Colonic mucosa (tissue), 4 donors: Measurements from ENCODE around the gene SMURF2. TPM values are rescaled to one million over a fixed set of nuclear protein-coding genes. Genes with fewer than 3 reads are reported as not detected.

ENCODE experiments used
- DNase-seq: peaks from one replicate; pipeline ENCODE4 v3.0.0-alpha.2; 2020
- H3K27ac ChIP-seq: fragments of 200-600 bp; one replicate; pipeline ENCODE4 v1.8.0; 2021
- H3K27me3 ChIP-seq: fragments of 200-600 bp; one replicate; pipeline ENCODE4 v1.8.0; 2021
- H3K36me3 ChIP-seq: fragments of 200-600 bp; one replicate; pipeline ENCODE4 v1.8.0; 2021
- H3K4me1 ChIP-seq: fragments of 200-600 bp; one replicate; pipeline ENCODE4 v1.8.0; 2021; ENCODE audit warnings: mild to moderate bottlenecking
- H3K4me3 ChIP-seq: fragments of 200-600 bp; one replicate; pipeline ENCODE4 v1.8.0; 2021
- H3K9ac ChIP-seq, 2 donors: one replicate each; pipeline ENCODE4 v1.7.0; 2013; ENCODE audit warnings: control low read depth in 2 of 2, low read depth in 2 of 2, low read length in 2 of 2
- H3K9me3 ChIP-seq: fragments of 200-600 bp; one replicate; pipeline ENCODE4 v1.8.0; 2021
- CTCF ChIP-seq: fragments of 200-600 bp; IDR thresholded peaks from one replicate; pipeline ENCODE4 v1.8.0; 2022; ENCODE audit warnings: antibody characterized with exemption, mild to moderate bottlenecking
- intact Hi-C: fragments of 100-400 bp; cut with DNase I; formaldehyde crosslinking; loops from one replicate; pipeline ENCODE4 v1.14.1; 2022
- total RNA-seq, 2 donors: library from RNA; stranded (reverse); fragmentation: NEBNext Ultra II Directional in 1 of 2; extraction: Animal tissue kit (Norgen Biotek cat#: 25700) in 1 of 2; gene quantifications; one replicate each; pipeline ENCODE4 v1.2.1, GENCODE V29; 2021
- donor health status: healthy.
- donor health status: DM: no; HTN: no; CAD: no.
- donor health status: DM: no; HTN: no; CAD: no.

Gene SMURF2
- total RNA-seq, 2 donors from 2014 or later: 10.6 to 18.6 TPM

GRCh38 chr17:64653985-64654355, 8.1 kb downstream of the SMURF2 start:
- H3K9ac ChIP-seq: no peak overlapping the region
- no peak overlapping the region for H3K4me3 ChIP-seq
- H3K9me3 ChIP-seq: no peaks in the 10 kb centered on the region
- intact Hi-C loops: no loop called here
- H3K36me3 ChIP-seq: no peaks in the 10 kb centered on the region
- no peak for TF ChIP-seq CTCF
- H3K27me3 ChIP-seq: no peaks in the 10 kb centered on the region
- H3K27ac ChIP-seq: no peak overlapping the region
- no peak for DNase-seq
- no peaks in the 10 kb centered on the region for H3K4me1 ChIP-seq

GRCh38 chr17:64653325-64653984, 8.7 kb downstream of the SMURF2 start:
- no peaks in the 10 kb centered on the region for H3K9me3 ChIP-seq
- H3K36me3 ChIP-seq: no peaks in the 10 kb centered on the region
- no peak for TF ChIP-seq CTCF
- H3K4me1 ChIP-seq: no peaks in the 10 kb centered on the region
- no peak for DNase-seq
- H3K9ac ChIP-seq: no peak overlapping the region
- intact Hi-C loops: no loop called here
- H3K27me3 ChIP-seq: no peaks in the 10 kb centered on the region
- no peak overlapping the region for H3K27ac ChIP-seq
- H3K4me3 ChIP-seq: no peak overlapping the region

GRCh38 chr17:64651889-64652288, 10.2 kb downstream of the SMURF2 start:
- H3K27me3 ChIP-seq: no peaks in the 10 kb centered on the region
- H3K36me3 ChIP-seq: no peaks in the 10 kb centered on the region
- intact Hi-C loops: no loop called here
- H3K9me3 ChIP-seq: no peaks in the 10 kb centered on the region
- TF ChIP-seq CTCF: no peak
- H3K9ac ChIP-seq: no peak overlapping the region
- H3K27ac ChIP-seq: no peak overlapping the region
- DNase-seq: no peak
- H3K4me1 ChIP-seq: no peaks in the 10 kb centered on the region
- H3K4me3 ChIP-seq: no peak overlapping the region

GRCh38 chr17:64648234-64648633, 13.9 kb downstream of the SMURF2 start:
- H3K9me3 ChIP-seq: no peaks in the 10 kb centered on the region
- DNase-seq: no peak
- H3K27me3 ChIP-seq: no peaks in the 10 kb centered on the region
- intact Hi-C loops: loop anchor here (10.0 kb wide), 1 partner anchor 53 kb away; no protein-coding TSS in a partner anchor
- H3K4me3 ChIP-seq: no peak overlapping the region
- H3K9ac ChIP-seq: no peak overlapping the region
- H3K27ac ChIP-seq: no peak overlapping the region
- no peaks in the 10 kb centered on the region for H3K36me3 ChIP-seq
- H3K4me1 ChIP-seq: no peaks in the 10 kb centered on the region
- no peak for TF ChIP-seq CTCF

- intact Hi-C loops: loop anchor here (10.0 kb wide), 1 partner anchor 53 kb away; no protein-coding TSS in a partner anchor
- no peaks in the 10 kb centered on the region for H3K27me3 ChIP-seq
- no peak overlapping the region for H3K27ac ChIP-seq
- no peak overlapping the region for H3K9ac ChIP-seq
- no peaks in the 10 kb centered on the region for H3K4me1 ChIP-seq
- H3K36me3 ChIP-seq: no peaks in the 10 kb centered on the region
- no peak for DNase-seq
- no peak overlapping the region for H3K4me3 ChIP-seq
- no peaks in the 10 kb centered on the region for H3K9me3 ChIP-seq
- no peak for TF ChIP-seq CTCF
These were observed 14.3 kb downstream of the SMURF2 start for GRCh38 chr17:64647817-64648216.
